CD14-positive monocyte (primary cell): Measurements from ENCODE around the gene FOXG1. TPM values are rescaled to one million over a fixed set of nuclear protein-coding genes. Genes with fewer than 3 reads are reported as not detected.

Experiments used
- DNase-seq, 3 donors: peaks; one replicate each; pipeline ENCODE4 v3.0.0-alpha.2; 2011 to 2022
- H2AFZ ChIP-seq: 2 replicates; pipeline ENCODE4 v1.6.0; 2012; ENCODE audit warnings: mild to moderate bottlenecking, low read depth, low read length, inconsistent platforms; ENCODE audit not compliant: insufficient read depth, poor library complexity, severe bottlenecking
- H3K27ac ChIP-seq, 2 donors: 1 replicate in 1 of 2; 2 replicates in 1 of 2; pipeline ENCODE4 v1.5.1; 2012 to 2013; ENCODE audit warnings: low read length in 2 of 2, control low read depth in 1 of 2, inconsistent platforms in 1 of 2, low read depth in 1 of 2, mild to moderate bottlenecking in 1 of 2
- H3K27me3 ChIP-seq, 2 donors: one replicate each; pipeline versions ENCODE4 v1.6.0 to v1.6.1; 2011 to 2013; ENCODE audit warnings: low read length in 2 of 2; ENCODE audit not compliant: control insufficient read depth in 2 of 2, insufficient read depth in 2 of 2
- H3K36me3 ChIP-seq, 2 donors: replicated peaks in 1 of 2; 1 replicate in 1 of 2; 2 replicates in 1 of 2; pipeline versions ENCODE4 v1.5.1 to v1.6.1; 2012 to 2013; ENCODE audit warnings: low read length in 2 of 2, control low read depth in 1 of 2, inconsistent platforms in 1 of 2, mild to moderate bottlenecking in 1 of 2; ENCODE audit not compliant: insufficient read depth in 2 of 2, control insufficient read depth in 1 of 2
- H3K4me1 ChIP-seq, 2 donors: 1 replicate in 1 of 2; 2 replicates in 1 of 2; pipeline versions ENCODE4 v1.5.1 to v1.6.1; 2012 to 2013; ENCODE audit warnings: low read length in 2 of 2, control low read depth in 1 of 2, inconsistent platforms in 1 of 2, mild to moderate bottlenecking in 1 of 2, moderate library complexity in 1 of 2; ENCODE audit not compliant: insufficient read depth in 2 of 2, control insufficient read depth in 1 of 2
- H3K4me2 ChIP-seq: replicated peaks from 2 replicates; pipeline ENCODE3; 2012; ENCODE audit warnings: low read length, moderate library complexity, mild to moderate bottlenecking; ENCODE audit not compliant: poor library complexity, severe bottlenecking; ENCODE audit errors: extremely low read depth
- H3K4me3 ChIP-seq, 3 experiments: fragments of 200-600 bp in 1 of 3; sonication (generic) in 1 of 3; replicated peaks in 1 of 3; 1 replicate in 2 of 3; 2 replicates in 1 of 3; pipeline ENCODE4 v1.5.1; 2011 to 2013; ENCODE audit warnings: low read length in 3 of 3, mild to moderate bottlenecking in 3 of 3, control low read depth in 2 of 3, low read depth in 2 of 3, inconsistent platforms in 1 of 3, moderate library complexity in 1 of 3
- H3K79me2 ChIP-seq: 2 replicates; pipeline ENCODE4 v1.6.0; 2012; ENCODE audit warnings: mild to moderate bottlenecking, control low read depth, inconsistent platforms, low read length, moderate library complexity; ENCODE audit not compliant: insufficient read depth
- H3K9ac ChIP-seq: 2 replicates; pipeline ENCODE4 v1.6.0; 2017; ENCODE audit warnings: low read length, mild to moderate bottlenecking; ENCODE audit not compliant: insufficient read depth, poor library complexity, severe bottlenecking
- H3K9me3 ChIP-seq, 2 donors: replicated peaks in 1 of 2; 1 replicate in 1 of 2; 2 replicates in 1 of 2; pipeline versions ENCODE4 v1.5.1 to v1.6.1; 2012 to 2013; ENCODE audit warnings: low read length in 2 of 2, control low read depth in 1 of 2; ENCODE audit not compliant: control insufficient read depth in 1 of 2, insufficient read depth in 1 of 2
- H4K20me1 ChIP-seq: 2 replicates; pipeline ENCODE4 v1.6.0; 2012; ENCODE audit warnings: mild to moderate bottlenecking, low read length, control low read depth, moderate library complexity; ENCODE audit not compliant: insufficient read depth
- H3K27ac Mint-ChIP-seq, 7 donors: one replicate each; pipeline ENCODE4 v1.8.0; 2020; ENCODE audit warnings: mild to moderate bottlenecking in 7 of 7, mixed read lengths in 7 of 7, moderate library complexity in 6 of 7, inconsistent platforms in 2 of 7
- H3K27me3 Mint-ChIP-seq, 3 donors: one replicate each; pipeline ENCODE4 v1.8.0; 2021 to 2022; ENCODE audit warnings: low read depth in 3 of 3, mild to moderate bottlenecking in 3 of 3, mixed read lengths in 3 of 3, moderate library complexity in 3 of 3, inconsistent platforms in 1 of 3
- H3K36me3 Mint-ChIP-seq, 2 donors: one replicate each; pipeline ENCODE4 v1.8.0; 2020; ENCODE audit warnings: mixed read lengths in 2 of 2, inconsistent platforms in 1 of 2, mild to moderate bottlenecking in 1 of 2
- H3K4me1 Mint-ChIP-seq: one replicate; pipeline ENCODE4 v1.8.0; 2020; ENCODE audit warnings: mild to moderate bottlenecking, mixed read lengths
- H3K4me3 Mint-ChIP-seq, 2 donors: one replicate each; pipeline ENCODE4 v1.8.0; 2020; ENCODE audit warnings: mild to moderate bottlenecking in 2 of 2, mixed read lengths in 2 of 2, moderate library complexity in 1 of 2
- H3K9me3 Mint-ChIP-seq, 7 donors: one replicate each; pipeline ENCODE4 v1.8.0; 2020 to 2022; ENCODE audit warnings: mixed read lengths in 7 of 7, mild to moderate bottlenecking in 6 of 7, moderate library complexity in 6 of 7, inconsistent platforms in 2 of 7
- WGBS: methylation state at CpG from one replicate; pipeline ENCODE4 v1.1.5; 2013; ENCODE audit warnings: missing lambda C conversion rate; ENCODE audit not compliant: insufficient coverage; 5-methylcytosine and 5-hydroxymethylcytosine counted together
- intact Hi-C, 2 donors: fragments of 100-400 bp; cut with micrococcal nuclease; formaldehyde crosslinking; loops; one replicate each; pipeline versions ENCODE4 v1.15.0 to v1.15.1; 2023
- polyA plus RNA-seq, 3 donors: library from polyadenylated mRNA; depleted of rRNA in 1 of 3; unstranded in 2 of 3; stranded (reverse) in 1 of 3; fragments of 300-500 nt in 2 of 3; fragments of >200 nt in 1 of 3; fragmentation: Illumina TruSeq in 2 of 3; gene quantifications; 1 replicate in 2 of 3; 2 replicates in 1 of 3; pipeline ENCODE4 v1.2.3, GENCODE V29; 2012 to 2021
- TF ChIP-seq, protein P1 (sequence below): fragments of 200-600 bp; IDR thresholded peaks from one replicate; pipeline ENCODE4 v1.8.0; 2022; ENCODE audit warnings: antibody characterized with exemption, mild to moderate bottlenecking

FOXG1 gene
- polyA plus RNA-seq, 3 donors = not detected

DNA sequence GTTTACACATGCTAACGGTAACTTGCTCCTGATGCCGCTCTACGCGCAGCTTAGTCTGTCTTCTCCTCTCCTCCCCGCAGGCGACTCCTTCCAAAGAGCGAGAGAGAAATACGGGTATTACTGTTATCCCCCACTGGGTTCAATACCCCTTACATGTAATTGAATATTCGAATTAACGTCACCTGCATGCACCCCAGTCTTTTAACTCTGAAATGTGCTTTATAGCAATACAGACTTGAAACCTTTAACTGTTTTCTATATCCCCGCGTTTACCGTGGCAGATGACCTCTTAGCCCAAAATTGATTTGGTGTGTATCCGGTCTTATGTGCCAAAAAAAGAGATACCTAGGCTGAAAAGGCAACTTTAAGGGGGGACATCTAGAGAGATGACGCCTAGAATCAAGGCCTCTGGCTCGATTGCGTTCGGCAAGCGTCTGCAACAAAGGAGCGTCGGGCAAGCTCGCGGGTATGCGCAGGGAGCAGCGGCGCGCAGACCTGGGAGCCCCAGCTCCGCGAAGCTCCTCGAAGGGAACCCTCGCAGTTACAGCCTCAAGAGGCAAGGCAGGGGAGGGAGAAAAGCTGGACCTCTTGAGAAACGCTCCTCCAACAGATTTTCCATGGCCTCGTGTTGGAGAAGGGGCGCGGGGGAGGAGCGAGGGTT, 6.8 kb upstream of the FOXG1 start:
- no peaks in the 10 kb centered on the region for H3K4me1 Mint-ChIP-seq
- peaks cover 0 to 49% (median 21%) of the 10 kb centered on the region in 7 donors for H3K9me3 Mint-ChIP-seq
- DNase-seq = no peak
- H3K36me3 Mint-ChIP-seq = no peaks in the 10 kb centered on the region
- H3K4me3 Mint-ChIP-seq = peak overlapping the region in 1 of 2 donors; percentile 74
- no peaks in the 10 kb centered on the region for H4K20me1 ChIP-seq
- intact Hi-C loops = no loop called here
- peaks cover 96 to 97% (median 96%) of the 10 kb centered on the region in 3 donors for H3K27me3 Mint-ChIP-seq
- no peak overlapping the region for H3K4me2 ChIP-seq
- no peak overlapping the region for H2AFZ ChIP-seq
- no peak overlapping the region for H3K27ac ChIP-seq
- H3K27me3 ChIP-seq = peaks cover 96 to 100% of the 10 kb centered on the region in 2 donors
- WGBS = 1% methylated on average over 25 of the region's 36 CpGs
- no peak overlapping the region for H3K9ac ChIP-seq
- H3K4me3 ChIP-seq = no peak overlapping the region
- no peak overlapping the region for H3K27ac Mint-ChIP-seq
- TF ChIP-seq, protein P1, sequence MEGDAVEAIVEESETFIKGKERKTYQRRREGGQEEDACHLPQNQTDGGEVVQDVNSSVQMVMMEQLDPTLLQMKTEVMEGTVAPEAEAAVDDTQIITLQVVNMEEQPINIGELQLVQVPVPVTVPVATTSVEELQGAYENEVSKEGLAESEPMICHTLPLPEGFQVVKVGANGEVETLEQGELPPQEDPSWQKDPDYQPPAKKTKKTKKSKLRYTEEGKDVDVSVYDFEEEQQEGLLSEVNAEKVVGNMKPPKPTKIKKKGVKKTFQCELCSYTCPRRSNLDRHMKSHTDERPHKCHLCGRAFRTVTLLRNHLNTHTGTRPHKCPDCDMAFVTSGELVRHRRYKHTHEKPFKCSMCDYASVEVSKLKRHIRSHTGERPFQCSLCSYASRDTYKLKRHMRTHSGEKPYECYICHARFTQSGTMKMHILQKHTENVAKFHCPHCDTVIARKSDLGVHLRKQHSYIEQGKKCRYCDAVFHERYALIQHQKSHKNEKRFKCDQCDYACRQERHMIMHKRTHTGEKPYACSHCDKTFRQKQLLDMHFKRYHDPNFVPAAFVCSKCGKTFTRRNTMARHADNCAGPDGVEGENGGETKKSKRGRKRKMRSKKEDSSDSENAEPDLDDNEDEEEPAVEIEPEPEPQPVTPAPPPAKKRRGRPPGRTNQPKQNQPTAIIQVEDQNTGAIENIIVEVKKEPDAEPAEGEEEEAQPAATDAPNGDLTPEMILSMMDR = no peak
- peaks cover 3 to 64% of the 10 kb centered on the region in 2 donors for H3K9me3 ChIP-seq
- H3K36me3 ChIP-seq = no peaks in the 10 kb centered on the region
- no peaks in the 10 kb centered on the region for H3K79me2 ChIP-seq
- no peaks in the 10 kb centered on the region for H3K4me1 ChIP-seq

DNA sequence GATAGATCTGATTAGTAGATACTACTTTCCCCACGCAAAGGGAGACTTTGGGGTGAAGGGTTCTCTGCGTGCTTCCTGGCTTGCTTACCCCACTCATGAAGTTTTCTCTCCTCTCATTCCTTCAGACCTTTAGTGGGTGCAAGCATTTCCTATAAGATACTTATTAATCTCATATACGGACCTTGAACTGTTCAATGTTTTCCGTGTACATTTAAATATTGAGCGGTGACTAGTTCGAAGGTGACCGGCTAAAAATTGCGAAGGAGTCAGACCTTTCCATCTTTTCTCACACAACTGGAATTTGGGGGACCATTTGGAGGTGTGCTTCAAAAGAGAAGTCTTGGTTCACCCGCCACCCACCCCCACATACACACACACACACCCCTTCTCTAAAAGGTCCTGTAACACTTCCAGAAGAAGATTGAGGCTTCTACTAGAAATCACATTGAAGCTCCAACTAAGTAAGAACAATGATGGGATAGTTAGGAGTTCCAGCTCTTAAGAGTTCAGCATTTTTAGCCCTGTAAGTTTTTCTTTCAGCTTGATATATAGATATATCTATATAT, 6.1 kb upstream of the FOXG1 start:
- no CpG with 5 or more reads among the region's 9 CpGs for WGBS

More for the DNA sequence above, 6.1 kb upstream of the FOXG1 start:
- intact Hi-C loops = no loop called here
- Mint-ChIP-seq H3K27ac (no peak overlapping the region), H3K9me3 (peaks cover 0 to 54% (median 24%) of the 10 kb centered on the region in 7 donors), H3K36me3 (no peaks in the 10 kb centered on the region), H3K4me3 (peak overlapping the region in 1 of 2 donors; percentile 74), H3K27me3 (peaks cover 96 to 97% (median 96%) of the 10 kb centered on the region in 3 donors), H3K4me1 (peaks cover 5% of the 10 kb centered on the region)
- H3K36me3 ChIP-seq = no peaks in the 10 kb centered on the region
- no peak overlapping the region for H3K4me2 ChIP-seq
- H3K4me1 ChIP-seq = no peaks in the 10 kb centered on the region
- TF ChIP-seq, protein P1 = no peak
- no peak for DNase-seq
- no peak overlapping the region for H3K9ac ChIP-seq
- H4K20me1 ChIP-seq = no peaks in the 10 kb centered on the region
- no peaks in the 10 kb centered on the region for H3K79me2 ChIP-seq
- H3K27ac ChIP-seq = no peak overlapping the region
- H3K4me3 ChIP-seq = no peak overlapping the region
- peaks cover 96 to 100% of the 10 kb centered on the region in 2 donors for H3K27me3 ChIP-seq
- peaks cover 6 to 65% of the 10 kb centered on the region in 2 donors for H3K9me3 ChIP-seq
- no peak overlapping the region for H2AFZ ChIP-seq
